ENCODE measurements around the gene GNAI2. TPM values are rescaled to one million over a fixed set of nuclear protein-coding genes. Genes with fewer than 3 reads are reported as not detected.

Gene GNAI2
- total and polyA plus RNA-seq, 2 donors (not counting 3 experiments of a cell fraction or from before 2014, with no cell fraction given), result 767 to 1,875 TPM

DNA sequence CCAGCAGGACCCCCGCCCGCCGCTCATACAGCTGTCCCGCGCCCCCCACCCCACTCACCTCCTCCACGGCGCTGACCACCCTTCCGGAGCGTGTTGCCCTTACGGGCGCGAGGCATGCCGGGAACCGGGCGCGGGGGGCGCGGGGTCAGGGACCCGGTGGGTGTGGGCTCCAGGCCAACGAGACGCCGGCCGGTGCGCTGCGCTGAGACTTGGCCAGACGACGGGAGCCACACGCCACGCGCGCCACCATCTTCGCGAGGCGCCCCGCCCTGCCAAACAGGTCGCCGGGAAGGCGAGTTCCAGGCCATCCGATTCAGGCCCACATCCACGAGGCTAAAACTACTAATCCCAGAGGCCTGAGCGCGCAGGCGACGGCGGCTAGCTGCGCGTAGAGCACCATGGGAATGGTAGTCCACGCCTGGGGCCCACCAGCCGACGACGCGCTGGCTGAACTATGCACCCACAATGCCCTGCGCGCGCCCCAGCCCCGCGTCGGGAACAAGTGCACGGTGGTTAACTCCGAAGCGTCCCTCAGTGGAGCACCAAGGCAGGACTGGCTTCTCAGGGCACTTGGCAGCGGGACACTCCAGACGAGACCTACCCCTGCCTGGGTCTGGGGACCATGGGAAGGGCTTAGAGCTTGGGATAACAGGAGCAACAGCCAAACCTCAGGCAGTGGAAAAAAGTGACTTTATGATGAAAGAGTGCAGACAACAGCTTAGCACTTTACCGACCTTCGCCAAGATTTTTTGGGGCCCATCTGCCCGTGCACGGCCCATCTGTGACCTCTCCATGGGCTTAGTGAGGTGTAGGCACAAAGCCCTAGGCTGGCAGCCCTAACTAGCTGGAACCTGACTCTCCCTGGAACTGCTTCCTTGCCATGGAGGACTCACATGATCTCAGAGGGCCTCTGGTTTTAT, 56.4 kb downstream of the GNAI2 start, which contains the start of gene IFRD2:
Gene IFRD2 (minus strand): TSS at position 271 of the 920 bp plus-strand sequence. CDS start 155 bp downstream, at position 116.
- Histone ChIP-seq H3K4me2 (ENCODE audit: insufficient read depth, low read length) (peak within 1 kb of the TSS; percentile 79), H3K27ac (ENCODE audit: insufficient read depth, low read depth, low read length) (peak within 1 kb of the TSS; percentile 53), H3K9me3 (replicated peaks; ENCODE audit: control insufficient read depth, insufficient read depth, low read length) (no peaks in the 10 kb centered on the region), H2AFZ (ENCODE audit: low read depth, low read length) (peak within 1 kb of the TSS; percentile 47), H3K27me3 (ENCODE audit: control insufficient read depth in 2 of 2, insufficient read depth in 2 of 2, low read length in 2 of 2) (no peaks in the 10 kb centered on the region), H3K36me3 (ENCODE audit: control insufficient read depth in 2 of 2, extremely low read depth in 1 of 2, insufficient read depth in 2 of 2, low read length in 2 of 2) (peaks cover 3 to 25% of the 10 kb centered on the region in 2 experiments), H3K79me2 (ENCODE audit: control insufficient read depth, insufficient read depth, low read length) (peaks cover 27% of the 10 kb centered on the region), H3K9ac (replicated peaks; ENCODE audit: extremely low read depth, insufficient read depth, low read length) (peak within 1 kb of the TSS; percentile 66), H3K4me1 (ENCODE audit: control insufficient read depth, extremely low read depth, insufficient read depth, low read length) (peaks cover 11% of the 10 kb centered on the region), H3K9me1 (replicated peaks; ENCODE audit: control insufficient read depth, extremely low read depth, insufficient read depth, low read length) (no peaks in the 10 kb centered on the region), H4K20me1 (replicated peaks; ENCODE audit: control insufficient read depth, extremely low read depth, insufficient read depth, low read length) (no peaks in the 10 kb centered on the region), H3K4me3 (replicated peaks in 1 of 3; ENCODE audit: insufficient read depth in 1 of 3, low read depth in 1 of 3, low read length in 3 of 3) (peak within 1 kb of the TSS; percentile 70 to 84 (median 76))
- BruUV-seq (replicated peaks), result TSS peak; percentile 56
- intact Hi-C loops (cut with micrococcal nuclease) (loop anchor here (1.0 kb wide), 2 partner anchors 30 to 37 kb away; partner anchors contain the start of gene HYAL2), dilution Hi-C loops (cut with MboI; ENCODE audit: extremely low pct_ligation_motif_present, low sequenced_read_pairs) (no loop called here)
- FAIRE-seq (peak; percentile 100), DNase-seq (ENCODE audit: low read depth, low spot score) (peak; percentile 98)
- POLR2A ChIA-PET, result interaction anchor here (1.4 kb wide), 1 partner anchor 36 kb away, joined by 4 read pairs; the partner anchor contains the start of gene TUSC2
- TF ChIP-seq GATA2 (IDR thresholded peaks at IDR 0.05; ENCODE audit: insufficient read depth, insufficient read length, low read depth, low read length) (no peak), POLR2A (IDR thresholded peaks at IDR 0.05; ENCODE audit: low read depth, low read length) (peak; percentile 81), JUN (IDR thresholded peaks at IDR 0.05; ENCODE audit: borderline replicate concordance, insufficient read depth, insufficient read length, low read depth) (no peak), FOS (IDR thresholded peaks at IDR 0.05; ENCODE audit: borderline replicate concordance, insufficient read depth, low read length) (no peak), MYC (IDR thresholded peaks at IDR 0.05; ENCODE audit: low read depth, low read length) (peak; percentile 62), EZH2 (IDR thresholded peaks at IDR 0.05; ENCODE audit: borderline replicate concordance, low read depth, low read length, severe bottlenecking) (no peak), POLR2AphosphoS5 (IDR thresholded peaks at IDR 0.05; ENCODE audit: insufficient read depth, low read depth, low read length) (peak; percentile 81)
- TF ChIP-seq, protein P1, sequence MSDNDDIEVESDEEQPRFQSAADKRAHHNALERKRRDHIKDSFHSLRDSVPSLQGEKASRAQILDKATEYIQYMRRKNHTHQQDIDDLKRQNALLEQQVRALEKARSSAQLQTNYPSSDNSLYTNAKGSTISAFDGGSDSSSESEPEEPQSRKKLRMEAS (IDR thresholded peaks at IDR 0.05; ENCODE audit: insufficient read depth, insufficient read length), result peak; percentile 87
- TF ChIP-seq, protein P2, sequence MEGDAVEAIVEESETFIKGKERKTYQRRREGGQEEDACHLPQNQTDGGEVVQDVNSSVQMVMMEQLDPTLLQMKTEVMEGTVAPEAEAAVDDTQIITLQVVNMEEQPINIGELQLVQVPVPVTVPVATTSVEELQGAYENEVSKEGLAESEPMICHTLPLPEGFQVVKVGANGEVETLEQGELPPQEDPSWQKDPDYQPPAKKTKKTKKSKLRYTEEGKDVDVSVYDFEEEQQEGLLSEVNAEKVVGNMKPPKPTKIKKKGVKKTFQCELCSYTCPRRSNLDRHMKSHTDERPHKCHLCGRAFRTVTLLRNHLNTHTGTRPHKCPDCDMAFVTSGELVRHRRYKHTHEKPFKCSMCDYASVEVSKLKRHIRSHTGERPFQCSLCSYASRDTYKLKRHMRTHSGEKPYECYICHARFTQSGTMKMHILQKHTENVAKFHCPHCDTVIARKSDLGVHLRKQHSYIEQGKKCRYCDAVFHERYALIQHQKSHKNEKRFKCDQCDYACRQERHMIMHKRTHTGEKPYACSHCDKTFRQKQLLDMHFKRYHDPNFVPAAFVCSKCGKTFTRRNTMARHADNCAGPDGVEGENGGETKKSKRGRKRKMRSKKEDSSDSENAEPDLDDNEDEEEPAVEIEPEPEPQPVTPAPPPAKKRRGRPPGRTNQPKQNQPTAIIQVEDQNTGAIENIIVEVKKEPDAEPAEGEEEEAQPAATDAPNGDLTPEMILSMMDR (IDR thresholded peaks at IDR 0.05; ENCODE audit: extremely low read depth in 1 of 2, insufficient read depth in 1 of 2, low read depth in 1 of 2, low read length in 2 of 2), result peak in 1 of 2 donors; percentile 6
- CTCF ChIA-PET, result interaction anchor here (1.5 to 2.4 kb wide), 4 partner anchors 14 to 46 kb away, joined by 5 to 18 read pairs (median 8); partner anchors contain the start of gene LSMEM2

All from endothelial cell of umbilical vein (primary cell).